Amniotic stem cell (primary cell): Measurements from ENCODE around the gene KCNH1.

ENCODE experiments used
- DNase-seq: peaks from one replicate; lab custom pipeline; 2025; lab: John Stamatoyannopoulos, UW

The KCNH1 gene

DNA sequence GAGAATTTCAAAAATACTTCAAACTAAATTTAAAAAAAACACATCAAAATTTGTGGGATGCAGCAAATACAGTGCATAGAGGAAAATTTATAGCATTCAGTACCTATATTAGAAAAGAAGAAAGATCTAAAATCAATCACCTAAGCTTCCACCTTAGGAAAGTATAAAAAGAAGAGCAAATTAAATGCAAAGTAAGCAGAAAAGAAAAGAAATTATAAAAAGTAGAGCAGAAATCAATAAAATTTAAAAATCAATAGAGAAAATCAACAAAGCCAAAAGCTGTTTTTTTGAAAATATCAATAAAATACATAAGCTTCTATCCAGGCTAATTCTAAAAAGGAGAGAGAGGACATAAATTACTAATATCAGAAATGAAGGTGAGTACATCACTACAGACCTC is 255.4 kb downstream of the KCNH1 start:
- no peak for DNase-seq

DNA sequence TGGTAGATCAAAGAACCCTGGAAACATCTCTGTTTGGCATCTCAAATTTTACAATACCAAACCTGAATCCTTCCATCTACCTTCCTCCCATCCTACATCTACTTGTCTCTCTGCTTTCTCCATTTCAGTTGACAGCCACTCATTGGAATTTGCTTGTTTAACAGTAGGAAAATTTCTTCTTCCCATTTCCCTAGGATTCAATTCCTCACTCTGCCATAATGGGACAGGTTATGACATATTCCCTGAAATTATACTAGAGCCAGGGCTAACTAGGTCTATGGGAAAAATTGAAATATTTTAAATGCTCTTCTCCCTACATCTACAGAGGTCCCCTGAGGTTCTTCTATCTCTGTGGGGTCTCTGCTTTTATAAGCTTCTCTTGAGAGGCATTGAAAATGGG is 257.7 kb downstream of the KCNH1 start:
- DNase-seq, result no peak

DNA sequence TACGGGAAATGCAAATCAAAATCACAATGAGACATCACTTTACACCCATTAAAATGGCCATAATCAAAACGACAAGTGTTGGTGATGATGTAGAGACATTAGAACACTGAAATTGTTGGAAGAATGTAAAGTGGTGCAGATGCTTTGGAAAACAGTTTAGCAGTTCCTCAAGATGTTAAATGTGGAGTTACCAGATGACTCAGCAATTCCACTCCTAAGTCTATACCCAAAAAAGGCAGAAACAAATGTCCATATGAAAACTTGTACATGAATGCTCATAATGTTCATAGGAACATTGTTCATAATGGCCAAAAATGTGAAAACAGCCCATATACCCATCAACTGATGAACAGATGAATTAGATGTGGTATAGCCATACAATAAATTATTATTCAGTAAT is 267.4 kb downstream of the KCNH1 start:
- no peak for DNase-seq

DNA sequence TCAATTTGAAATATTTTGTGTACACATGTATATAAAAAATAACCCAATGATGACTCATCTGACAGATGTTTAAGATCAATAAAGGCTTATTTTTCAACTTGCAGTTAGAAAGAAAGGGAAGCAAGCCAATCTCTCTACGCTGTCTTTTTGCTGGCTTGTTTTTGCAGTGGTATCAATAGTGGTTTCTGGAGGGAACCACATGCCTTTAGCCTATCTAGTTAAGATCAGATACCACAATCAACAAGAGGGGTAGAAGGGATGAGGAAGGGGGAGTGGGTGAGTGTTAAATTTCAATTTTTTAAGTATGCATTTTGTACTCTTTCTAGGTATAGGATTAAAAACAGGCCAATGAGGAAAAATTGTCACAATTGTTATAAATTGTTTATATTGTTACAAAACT is 276.2 kb downstream of the KCNH1 start:
- no peak for DNase-seq

DNA sequence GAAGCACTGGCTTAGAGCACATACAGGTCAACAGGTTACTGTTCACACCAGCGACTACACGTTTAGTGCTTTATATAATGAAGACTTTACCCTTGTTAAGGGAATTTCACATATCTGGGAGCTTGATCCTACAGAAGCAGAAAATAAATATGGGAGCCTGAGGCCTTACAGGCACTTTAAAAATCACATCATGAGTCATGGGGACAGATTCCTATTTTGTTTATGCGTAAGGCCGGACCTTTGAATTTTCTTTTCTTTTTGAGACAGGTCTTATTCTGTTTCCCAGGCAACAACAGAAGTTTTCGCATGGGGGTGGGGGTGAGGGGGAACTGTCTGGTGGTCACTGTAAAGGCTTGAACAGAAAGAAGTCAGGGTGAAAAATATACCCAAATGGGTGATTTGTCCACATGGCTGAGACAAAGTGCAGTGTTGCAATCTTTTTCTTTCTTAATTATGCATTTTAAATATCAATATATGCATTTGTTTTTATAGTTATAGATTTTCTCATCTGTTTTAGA is 276.7 kb downstream of the KCNH1 start:
- no peak for DNase-seq

DNA sequence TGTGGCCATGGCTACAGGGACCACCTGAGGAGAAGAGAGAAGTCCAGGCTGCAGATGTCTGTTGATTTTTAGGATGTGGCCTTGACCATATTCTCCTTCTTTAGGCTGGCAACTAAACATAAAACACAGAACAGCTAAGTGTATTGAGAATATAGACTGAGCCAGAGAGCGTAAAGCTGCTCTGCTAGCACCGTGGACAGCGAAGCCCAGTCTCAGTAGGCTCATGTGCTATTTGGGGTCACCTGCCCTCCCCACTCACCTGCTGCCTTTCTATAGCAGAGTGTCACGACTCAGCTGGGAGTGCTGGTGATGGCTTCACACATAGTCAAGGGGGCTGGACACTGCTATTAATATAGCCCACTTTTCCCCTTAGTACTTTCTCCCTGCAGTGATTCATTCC is 278.5 kb downstream of the KCNH1 start:
- DNase-seq, result no peak

DNA sequence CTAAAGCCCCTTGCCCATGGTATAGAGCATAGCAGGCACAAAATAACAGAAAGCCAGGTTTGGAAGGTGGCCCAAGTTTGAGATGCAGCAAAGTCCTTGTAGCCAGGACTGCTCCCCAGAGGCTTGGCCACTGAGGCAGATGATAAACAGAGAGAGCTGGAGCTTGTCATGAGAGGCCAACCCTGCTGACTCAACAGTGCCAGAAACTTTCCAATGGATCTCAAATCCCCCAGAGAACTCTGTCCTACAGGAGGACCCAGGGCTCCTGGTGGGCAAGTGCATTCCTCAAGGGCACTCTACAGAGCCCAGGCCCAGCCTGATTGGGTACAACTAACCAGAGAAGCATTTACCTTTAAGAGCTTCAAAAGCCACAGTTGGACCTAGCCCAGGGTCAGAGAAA is 280.7 kb downstream of the KCNH1 start:
- no peak for DNase-seq

DNA sequence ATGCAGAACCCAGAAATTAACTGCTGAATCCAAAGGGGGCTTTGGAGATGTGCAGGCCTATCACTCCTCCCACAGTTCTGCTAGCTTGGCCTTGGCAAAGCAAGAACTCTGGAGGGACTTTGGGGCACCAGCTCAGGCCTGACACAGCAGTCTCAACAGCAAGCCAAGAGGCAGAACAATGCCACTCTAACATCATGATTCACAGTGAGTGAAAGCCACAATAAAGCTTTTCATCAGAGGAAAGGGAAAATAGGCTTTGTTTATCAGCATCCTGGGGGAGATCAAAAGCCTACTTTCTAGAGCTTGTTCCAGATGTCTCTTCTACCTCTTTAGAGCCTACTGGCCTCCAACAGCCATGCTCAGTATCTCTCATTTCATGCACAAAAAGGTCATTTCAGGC is 283.4 kb downstream of the KCNH1 start:
- no peak for DNase-seq

DNA sequence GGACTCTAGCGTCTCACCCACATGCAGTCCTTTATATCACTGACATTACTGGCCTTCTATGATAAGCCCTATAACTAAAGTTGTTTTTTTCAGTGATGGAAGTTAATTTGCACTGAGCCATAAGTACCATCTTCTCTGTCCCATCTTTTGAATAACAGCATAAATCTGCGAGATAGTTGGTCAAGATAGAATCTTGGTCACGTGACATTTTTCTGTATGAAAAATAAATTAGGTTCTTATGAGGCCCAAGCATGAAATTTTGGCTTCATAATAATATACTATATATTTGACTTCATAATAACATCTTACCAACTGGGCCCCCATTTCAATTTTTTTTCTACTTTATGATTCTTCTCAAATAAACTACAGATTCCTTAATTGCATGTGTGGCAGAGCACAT is 285.5 kb downstream of the KCNH1 start:
- no peak for DNase-seq

DNA sequence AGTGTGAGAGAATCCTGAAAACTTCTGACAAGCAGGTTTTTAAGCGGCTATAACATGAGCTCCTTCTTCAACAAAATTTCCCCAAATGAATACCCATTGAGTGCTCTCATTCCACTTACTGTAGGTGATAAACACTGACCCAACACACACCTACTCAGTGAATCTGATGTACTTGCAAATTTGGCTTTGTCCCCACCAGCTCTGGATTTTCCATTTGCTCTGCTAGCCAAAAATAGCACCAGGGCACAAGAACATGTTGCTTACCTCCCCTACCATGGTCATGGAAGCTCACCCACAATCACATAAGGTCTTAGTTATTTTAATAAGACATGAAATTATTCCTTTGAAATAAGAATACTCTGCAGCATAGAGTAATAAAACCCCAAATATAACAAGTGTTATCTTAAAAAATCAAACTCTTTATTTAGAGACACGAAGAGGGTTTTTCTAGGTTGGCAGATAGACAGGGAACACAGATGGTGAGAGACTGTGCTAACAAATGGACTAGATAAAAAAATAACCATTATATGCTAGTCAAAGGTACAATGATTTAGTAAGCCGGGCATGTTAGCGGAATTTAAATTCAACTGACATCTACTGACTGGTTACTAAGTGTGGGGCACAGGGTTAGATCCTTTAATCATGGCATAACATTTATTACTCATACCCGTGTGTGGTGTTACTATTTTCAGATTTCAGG is 291.9 kb downstream of the KCNH1 start:
- DNase-seq, result no peak

DNA sequence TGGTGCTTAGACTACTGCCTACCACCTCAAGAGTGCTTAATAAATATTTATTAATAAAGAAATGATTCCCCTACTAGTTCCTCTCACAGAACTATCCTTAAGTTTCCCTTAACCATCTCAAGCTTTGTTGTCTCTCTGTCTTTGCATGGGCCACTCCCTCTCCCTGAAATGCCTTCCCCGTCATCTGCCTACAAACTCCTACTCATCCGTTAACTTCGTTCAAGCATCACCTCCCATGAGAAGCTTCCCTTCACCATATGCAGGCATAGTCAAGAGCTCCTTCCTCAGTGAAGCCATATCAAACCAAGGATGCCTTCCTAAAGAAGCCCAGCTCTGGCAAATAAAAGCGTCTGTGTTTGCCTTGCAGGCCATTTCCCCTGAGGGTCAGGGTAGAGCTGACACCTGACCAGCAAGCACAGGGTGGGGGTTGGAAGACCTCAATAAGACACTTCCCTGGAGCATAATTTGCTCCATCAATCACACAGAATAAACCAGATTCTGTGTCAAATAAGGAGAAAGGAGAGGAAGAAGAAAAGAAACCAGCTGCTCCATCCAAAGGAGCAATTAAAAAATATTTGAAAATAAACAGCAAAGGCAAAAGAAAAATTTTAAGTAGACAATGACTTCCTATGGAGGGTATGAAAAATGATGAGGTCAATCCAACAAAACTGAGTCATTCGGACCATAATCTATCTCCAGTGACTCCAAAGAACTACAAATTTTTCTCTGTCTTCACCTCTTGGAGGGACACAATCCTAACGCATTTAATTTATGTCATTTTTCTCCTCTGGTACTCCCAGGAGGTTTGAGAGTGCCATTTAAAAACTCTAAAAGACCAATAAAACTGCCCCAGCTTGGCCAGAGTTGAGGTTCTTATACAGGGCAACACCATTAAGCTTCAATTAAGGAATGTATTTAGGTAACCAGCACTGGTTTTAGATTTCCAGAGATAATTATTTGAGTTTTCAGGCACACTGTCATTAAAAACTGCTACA is 303.6 kb downstream of the KCNH1 start:
- no peak for DNase-seq

DNA sequence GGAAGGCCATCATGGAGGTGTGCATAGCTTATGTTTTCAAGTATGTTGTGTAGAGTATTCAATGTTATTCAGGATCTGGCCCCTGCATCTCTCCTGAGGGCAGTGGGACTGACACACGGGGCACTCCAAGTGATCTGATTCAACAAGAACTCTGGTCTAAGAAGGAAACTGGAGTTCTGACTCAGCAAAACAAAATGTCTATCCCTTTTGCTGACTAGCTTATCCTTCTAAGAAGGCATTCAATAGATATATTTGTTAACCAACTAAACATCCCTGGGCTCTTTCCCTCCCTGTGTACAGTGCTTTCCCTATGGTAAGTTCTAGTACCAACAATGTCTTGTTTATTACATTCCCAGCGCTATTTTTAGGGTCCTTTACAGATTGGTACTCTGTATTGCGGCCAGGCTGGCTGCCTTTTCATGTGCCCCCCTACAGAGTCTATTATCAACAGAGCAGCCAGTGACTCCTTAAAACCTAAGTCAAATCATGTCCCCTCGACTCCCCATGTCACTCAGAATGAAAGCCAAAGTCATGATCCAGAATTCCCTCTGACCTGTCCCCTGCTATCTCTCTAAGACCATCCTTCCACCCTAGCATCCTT is 304.9 kb downstream of the KCNH1 start:
- no peak for DNase-seq

DNA sequence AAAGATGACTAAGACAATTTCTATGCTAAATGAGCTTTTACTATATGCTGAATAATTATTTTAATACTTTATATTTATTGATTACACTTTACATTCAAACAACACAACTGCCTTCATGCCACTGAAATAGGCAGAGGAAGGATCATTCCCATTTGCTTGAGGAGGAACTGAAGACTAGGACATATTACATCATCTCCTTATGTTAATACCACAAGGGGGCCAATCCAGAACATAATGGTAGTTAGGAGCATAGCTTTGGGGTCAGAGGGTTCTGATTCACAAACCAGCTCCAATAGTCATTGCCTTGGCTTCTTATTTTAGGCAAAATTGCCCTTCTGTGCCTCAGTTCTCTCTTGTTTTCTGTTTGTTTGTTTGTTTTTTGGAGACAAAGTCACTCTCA is 306.5 kb downstream of the KCNH1 start:
- DNase-seq, result no peak

DNA sequence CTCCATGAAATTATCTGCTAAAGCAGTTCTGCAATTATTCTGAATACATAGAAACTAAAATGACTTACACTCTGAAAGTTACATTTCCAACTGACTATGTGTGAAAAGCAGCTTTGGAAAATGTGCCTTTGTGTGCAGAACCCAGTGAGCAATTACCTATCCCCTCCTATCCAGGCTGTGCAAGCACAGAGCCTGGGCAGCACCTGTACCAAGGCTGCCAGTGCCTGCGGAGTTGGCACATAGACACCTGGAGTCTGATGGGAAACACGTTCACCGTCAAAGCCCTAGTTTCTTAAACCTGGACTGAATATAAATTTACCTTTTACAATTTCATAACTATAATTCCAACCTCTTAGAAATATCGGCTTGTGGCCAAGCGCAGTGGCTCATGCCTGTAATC is 307.3 kb downstream of the KCNH1 start:
- no peak for DNase-seq

DNA sequence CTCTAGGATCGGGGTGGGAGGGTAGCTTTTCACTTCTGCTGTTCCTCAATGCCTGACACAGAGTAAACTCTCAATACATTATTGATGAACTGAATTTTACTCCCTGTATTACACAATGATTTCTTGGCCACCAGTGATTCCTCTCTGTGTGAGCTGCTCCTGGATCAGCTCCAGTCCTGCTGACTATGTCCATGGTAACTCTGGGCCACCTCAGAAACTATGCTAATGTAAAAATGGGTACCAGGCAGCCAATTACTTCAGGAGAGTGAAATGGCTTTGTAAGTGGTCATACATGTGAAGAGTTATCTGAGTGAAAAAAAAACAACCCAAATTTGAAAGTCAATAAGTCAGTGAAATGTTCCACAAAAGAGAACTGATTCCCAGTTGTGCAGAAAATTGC is 311.0 kb downstream of the KCNH1 start:
- no peak for DNase-seq

DNA sequence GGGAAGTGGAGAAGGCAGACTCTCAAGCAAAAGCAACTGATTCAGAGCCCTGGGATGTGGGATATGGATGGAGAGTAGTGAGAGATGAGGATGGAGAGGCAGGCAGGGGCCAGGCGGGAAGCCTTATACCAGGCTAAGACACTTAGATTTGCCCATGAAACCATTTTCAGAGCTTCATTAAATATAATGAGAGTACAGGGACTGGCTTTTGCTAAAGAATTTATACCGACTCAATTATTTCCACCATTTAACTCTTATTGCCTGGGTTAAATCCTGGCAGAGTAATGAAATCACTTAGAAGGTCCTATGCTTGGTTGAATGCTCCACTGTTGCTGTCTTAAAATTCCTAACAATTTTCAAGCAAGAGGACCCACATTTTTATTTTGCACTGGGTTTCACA is 311.7 kb downstream of the KCNH1 start:
- DNase-seq, result no peak

DNA sequence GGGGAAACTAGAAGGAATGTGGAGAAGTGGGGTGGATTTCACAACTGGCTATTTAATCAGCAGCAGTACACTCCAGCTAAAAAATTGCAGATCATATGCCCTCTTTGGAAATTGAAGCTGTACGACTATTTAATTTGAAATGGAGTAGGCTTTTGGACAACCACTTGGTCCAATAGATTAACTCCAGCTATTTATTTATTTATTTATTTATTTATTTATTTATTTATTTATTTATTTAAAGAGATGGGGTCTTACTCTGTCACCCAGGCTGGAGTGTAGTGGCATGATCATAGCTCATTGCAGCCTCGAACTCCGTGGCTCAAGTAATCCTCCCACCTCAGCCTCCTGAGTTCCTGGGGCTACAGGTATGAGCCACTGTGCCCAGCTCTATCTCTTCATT is 312.3 kb downstream of the KCNH1 start:
- no peak for DNase-seq

DNA sequence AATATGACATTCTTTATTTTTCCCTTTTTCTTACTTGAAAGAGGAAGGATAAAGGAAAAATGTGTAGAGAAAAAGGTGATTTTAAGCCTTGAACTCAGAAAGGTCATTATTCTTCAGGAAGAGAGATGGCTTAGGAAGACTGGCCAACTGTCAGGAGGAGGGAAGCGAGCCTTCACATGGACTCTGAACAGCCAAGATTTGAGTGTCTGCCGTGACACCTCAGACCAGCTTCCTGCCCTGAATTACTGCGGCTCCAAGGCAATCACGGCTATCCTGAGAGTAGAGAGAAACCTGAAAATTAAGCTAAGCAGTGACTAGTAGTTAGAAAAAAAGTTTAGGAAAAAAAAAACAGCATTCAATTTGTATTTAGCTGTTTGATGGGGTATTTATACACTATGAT is 314.7 kb downstream of the KCNH1 start:
- no peak for DNase-seq

DNA sequence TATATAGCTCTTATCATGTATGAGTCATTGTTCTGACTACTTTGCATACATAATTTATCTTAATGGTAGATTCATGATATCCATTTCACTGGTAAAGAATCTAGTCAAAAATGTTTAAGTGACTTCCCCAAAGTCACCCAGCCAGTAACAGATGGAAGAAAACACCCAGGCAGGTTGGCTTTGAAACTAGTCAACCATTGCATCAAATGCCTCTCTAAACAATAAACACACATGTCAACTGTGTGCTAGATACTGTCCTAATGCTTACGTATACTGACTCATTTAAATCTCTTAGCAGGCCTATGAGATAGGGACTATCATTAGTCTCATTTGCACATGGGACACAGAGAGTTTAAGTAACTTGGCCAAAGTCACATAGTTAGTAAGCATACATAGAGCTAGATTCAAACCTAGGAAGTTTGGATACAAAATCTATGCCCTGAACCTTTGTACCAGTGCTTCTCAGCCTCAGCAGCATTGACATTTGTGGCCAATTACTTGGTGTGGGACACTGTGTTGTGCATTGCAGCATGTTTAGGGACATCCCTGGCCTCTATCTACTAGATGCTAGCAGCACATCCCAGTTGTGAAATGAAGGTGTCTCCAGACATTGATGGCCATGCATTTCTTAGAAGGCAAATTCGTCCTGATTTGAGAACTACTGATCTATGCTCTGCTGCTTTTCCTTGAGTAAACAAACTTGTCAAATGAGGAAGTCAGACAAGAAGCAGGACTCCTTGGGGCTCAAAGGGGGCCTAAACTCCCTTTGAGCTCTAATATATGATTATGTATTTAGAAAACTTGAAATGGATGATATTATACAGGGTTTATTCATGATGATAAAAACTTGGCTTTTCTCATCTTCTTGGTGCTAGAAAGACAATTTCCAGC is 316.3 kb downstream of the KCNH1 start:
- no peak for DNase-seq

DNA sequence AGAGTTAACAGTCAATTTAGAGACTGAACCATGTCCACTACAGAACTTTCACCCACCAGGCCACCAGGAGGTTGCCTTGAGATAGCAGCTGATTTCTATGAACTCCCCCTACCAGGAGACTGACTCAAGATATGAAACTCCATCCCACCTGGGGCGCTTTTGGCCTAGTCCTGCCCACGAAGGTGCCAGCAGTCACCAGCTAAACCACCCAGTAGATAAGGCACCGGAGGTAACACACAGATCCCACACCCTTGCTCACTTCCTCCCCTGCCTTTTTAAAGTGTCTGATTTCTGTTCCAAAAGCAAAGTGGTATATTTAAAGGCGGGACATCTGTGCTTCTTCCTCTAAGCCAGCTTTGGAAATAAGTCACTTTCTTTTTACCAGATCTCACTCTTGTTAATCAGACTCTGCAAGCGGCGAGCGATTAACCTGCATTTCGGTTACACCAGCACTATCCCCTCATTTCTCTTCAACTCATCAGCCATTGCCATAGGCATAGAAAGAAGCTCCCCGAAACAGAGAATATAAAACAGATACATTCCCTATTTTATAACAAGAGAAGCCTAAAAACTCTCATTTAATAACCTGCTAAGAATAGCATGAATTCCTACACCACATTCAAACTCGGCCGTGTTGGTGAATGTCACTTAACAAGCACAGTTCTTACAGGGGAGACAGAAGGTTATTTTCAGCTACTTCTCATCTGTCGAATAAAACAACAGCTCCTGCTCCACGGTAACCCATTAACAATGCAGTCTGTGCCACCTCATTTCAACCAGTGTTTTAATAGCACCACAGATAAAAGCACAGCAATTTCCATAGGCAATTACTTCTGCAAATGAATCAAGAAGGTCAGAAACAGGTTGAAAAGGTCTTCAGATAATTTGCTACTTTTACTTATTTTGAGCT is 318.1 kb downstream of the KCNH1 start:
- DNase-seq, result no peak
